H1 (cell line): ENCODE data around the gene MS4A7. TPM values are rescaled to one million over a fixed set of nuclear protein-coding genes. Genes with fewer than 3 reads are reported as not detected.

Experiments
- CTCF ChIA-PET: fragments of 300-600 bp; sonication (Branson Sonifier 250); formaldehyde crosslinking; loops from one replicate; lab custom pipeline; 2021; ENCODE audit not compliant: partially characterized antibody; lab: Charles Lee
- POLR2A ChIA-PET: fragments of 300-600 bp; sonication (Branson Sonifier 250); formaldehyde crosslinking; loops from one replicate; lab custom pipeline; 2021; ENCODE audit warnings: inconsistent platforms; ENCODE audit not compliant: partially characterized antibody; lab: Charles Lee
- DNase-seq, 2 experiments: peaks; one replicate each; pipeline versions ENCODE4 v3.0.0 to v3.0.0-alpha.2; 2010 to 2022; ENCODE audit warnings: low spot score in 2 of 2, low read depth in 1 of 2, mixed read lengths in 1 of 2
- FAIRE-seq: peaks from 2 replicates; lab custom pipeline; 2011; peaks lifted over from hg19 to GRCh38; lab: Jason Lieb, UNC
- H2AFZ ChIP-seq: 2 replicates; pipeline ENCODE4 v1.8.1; 2012; ENCODE audit warnings: low read length, inconsistent platforms
- H2AK5ac ChIP-seq: 2 replicates; pipeline ENCODE4 v1.6.1; 2013; ENCODE audit warnings: low read depth, low read length
- H2BK120ac ChIP-seq: replicated peaks from 2 replicates; pipeline ENCODE3; 2013; ENCODE audit warnings: low read depth, low read length, inconsistent platforms
- H2BK12ac ChIP-seq: 2 replicates; pipeline ENCODE4 v1.6.1; 2013; ENCODE audit warnings: low read depth, low read length
- H2BK15ac ChIP-seq: 2 replicates; pipeline ENCODE4 v1.6.1; 2013; ENCODE audit warnings: low read length
- H2BK20ac ChIP-seq: 2 replicates; pipeline ENCODE4 v1.6.1; 2013; ENCODE audit warnings: low read length
- H2BK5ac ChIP-seq: 2 replicates; pipeline ENCODE4 v1.6.1; 2013; ENCODE audit warnings: low read depth, low read length
- H3K14ac ChIP-seq: 2 replicates; pipeline ENCODE4 v1.6.1; 2013; ENCODE audit warnings: inconsistent platforms; ENCODE audit not compliant: insufficient read length
- H3K18ac ChIP-seq: 2 replicates; pipeline ENCODE4 v1.6.1; 2013; ENCODE audit warnings: low read length; ENCODE audit errors: extremely low read depth
- H3K23ac ChIP-seq: 2 replicates; pipeline ENCODE4 v1.6.1; 2013; ENCODE audit warnings: inconsistent platforms; ENCODE audit not compliant: insufficient read length
- H3K23me2 ChIP-seq: 2 replicates; pipeline ENCODE4 v1.6.1; 2013; ENCODE audit warnings: low read depth, low read length
- H3K27ac ChIP-seq: 2 replicates; pipeline ENCODE4 v1.6.1; 2011; ENCODE audit warnings: low read depth, low read length, inconsistent platforms
- H3K27me3 ChIP-seq, 4 experiments: replicated peaks in 1 of 4; 1 replicate in 1 of 4; 2 replicates in 3 of 4; pipeline versions ENCODE4 v1.6.1 to v1.8.1; 2011 to 2013; ENCODE audit warnings: low read length in 3 of 4, mild to moderate bottlenecking in 3 of 4, inconsistent platforms in 2 of 4, mixed read lengths in 2 of 4, moderate library complexity in 1 of 4; ENCODE audit not compliant: control insufficient read depth in 3 of 4, insufficient read depth in 3 of 4; ENCODE audit errors: extremely low read depth in 1 of 4
- H3K36me3 ChIP-seq, 4 experiments: 2 replicates each; pipeline versions ENCODE4 v1.6.1 to v1.8.1; 2011 to 2013; ENCODE audit warnings: mild to moderate bottlenecking in 4 of 4, low read length in 3 of 4, moderate library complexity in 2 of 4, control low read depth in 1 of 4, inconsistent platforms in 1 of 4; ENCODE audit not compliant: insufficient read depth in 4 of 4, control insufficient read depth in 2 of 4
- H3K4ac ChIP-seq: replicated peaks from 2 replicates; pipeline ENCODE3; 2013; ENCODE audit warnings: low read length, low read depth, mixed read lengths, inconsistent platforms; ENCODE audit not compliant: insufficient read length
- H3K4me1 ChIP-seq, 4 experiments: replicated peaks in 1 of 4; 1 replicate in 1 of 4; 2 replicates in 3 of 4; pipeline versions ENCODE4 v1.6.1 to v1.8.1; 2011 to 2013; ENCODE audit warnings: low read length in 3 of 4, inconsistent platforms in 2 of 4, mixed read lengths in 1 of 4; ENCODE audit not compliant: insufficient read depth in 4 of 4, control insufficient read depth in 3 of 4
- H3K4me2 ChIP-seq, 2 experiments: 2 replicates each; pipeline versions ENCODE4 v1.6.1 to v1.8.1; 2011 to 2013; ENCODE audit warnings: low read depth in 2 of 2, low read length in 2 of 2, control low read depth in 1 of 2, inconsistent platforms in 1 of 2, mild to moderate bottlenecking in 1 of 2; ENCODE audit not compliant: insufficient read depth in 1 of 2
- H3K4me3 ChIP-seq, 4 experiments: fragments of 200-600, 300-600 bp in 1 of 4; sonication (generic), shearing (Covaris generic), sonication (Bioruptor Twin) in 1 of 4; 2 replicates each; pipeline versions ENCODE4 v1.5.1 to v1.8.1; 2011 to 2016; ENCODE audit warnings: low read length in 4 of 4, low read depth in 3 of 4, control low read depth in 2 of 4, inconsistent platforms in 2 of 4, mild to moderate bottlenecking in 2 of 4, mixed read lengths in 1 of 4, moderate library complexity in 1 of 4; ENCODE audit not compliant: insufficient read depth in 2 of 4; ENCODE audit errors: extremely low read depth in 1 of 4
- H3K56ac ChIP-seq: replicated peaks from 2 replicates; pipeline ENCODE3; 2013; ENCODE audit warnings: low read depth, mild to moderate bottlenecking, mixed read lengths, low read length, inconsistent platforms; ENCODE audit not compliant: insufficient read length
- H3K79me1 ChIP-seq: 2 replicates; pipeline ENCODE4 v1.6.1; 2013; ENCODE audit warnings: low read depth, low read length, control low read depth
- H3K79me2 ChIP-seq, 2 experiments: 2 replicates each; pipeline versions ENCODE4 v1.6.1 to v1.8.1; 2012 to 2013; ENCODE audit warnings: low read length in 2 of 2, mild to moderate bottlenecking in 2 of 2, inconsistent platforms in 1 of 2; ENCODE audit not compliant: insufficient read depth in 2 of 2, control insufficient read depth in 1 of 2
- H3K9ac ChIP-seq, 4 experiments: replicated peaks in 1 of 4; 1 replicate in 1 of 4; 2 replicates in 3 of 4; pipeline versions ENCODE4 v1.6.1 to v1.8.1; 2011 to 2013; ENCODE audit warnings: low read depth in 3 of 4, low read length in 3 of 4, control low read depth in 2 of 4, mild to moderate bottlenecking in 2 of 4, moderate library complexity in 2 of 4, inconsistent platforms in 1 of 4; ENCODE audit errors: extremely low read depth in 1 of 4
- H3K9me3 ChIP-seq, 2 experiments: 2 replicates each; pipeline versions ENCODE4 v1.6.1 to v1.8.1; 2012 to 2013; ENCODE audit warnings: mild to moderate bottlenecking in 2 of 2, moderate library complexity in 2 of 2, control low read depth in 1 of 2, inconsistent platforms in 1 of 2, low read depth in 1 of 2, low read length in 1 of 2, mixed read lengths in 1 of 2; ENCODE audit not compliant: insufficient read depth in 2 of 2
- H4K20me1 ChIP-seq, 2 experiments: replicated peaks in 1 of 2; 2 replicates each; pipeline versions ENCODE3 to v1.8.1; 2011 to 2013; ENCODE audit warnings: inconsistent platforms in 2 of 2, low read length in 2 of 2, mild to moderate bottlenecking in 1 of 2; ENCODE audit not compliant: insufficient read depth in 2 of 2, control insufficient read depth in 1 of 2
- H4K5ac ChIP-seq: 2 replicates; pipeline ENCODE4 v1.6.1; 2013; ENCODE audit warnings: low read length, low read depth, mixed read lengths, inconsistent platforms; ENCODE audit not compliant: insufficient read length
- H4K8ac ChIP-seq: 2 replicates; pipeline ENCODE4 v1.8.0; 2013; ENCODE audit warnings: mild to moderate bottlenecking, moderate library complexity, low read length, inconsistent platforms; ENCODE audit not compliant: insufficient read depth; ENCODE audit errors: extremely low read depth
- H4K91ac ChIP-seq: replicated peaks from 2 replicates; pipeline ENCODE3; 2013; ENCODE audit warnings: low read length, mixed read lengths, inconsistent platforms; ENCODE audit not compliant: insufficient read length
- ATF2 ChIP-seq: IDR thresholded peaks from 2 replicates; pipeline ENCODE4 v1.6.1; 2012; ENCODE audit warnings: low read length, inconsistent platforms
- CTBP2 ChIP-seq: IDR thresholded peaks from 2 replicates; pipeline ENCODE4 v1.7.0; 2011; ENCODE audit warnings: borderline replicate concordance, mild to moderate bottlenecking, moderate library complexity, mixed read lengths, low read length; ENCODE audit not compliant: insufficient read depth, insufficient read length
- NANOG ChIP-seq: IDR thresholded peaks from 2 replicates; pipeline ENCODE4 v1.6.1; 2011; ENCODE audit warnings: low read length, low read depth, mild to moderate bottlenecking, inconsistent platforms; ENCODE audit not compliant: insufficient read depth, poor library complexity, severe bottlenecking
- POU5F1 ChIP-seq: IDR thresholded peaks from 2 replicates; pipeline ENCODE4 v1.6.1; 2011; ENCODE audit warnings: low read depth, mild to moderate bottlenecking, low read length, moderate library complexity
- RFX5 ChIP-seq: IDR thresholded peaks from 2 replicates; pipeline ENCODE4 v1.6.1; 2011; ENCODE audit warnings: low read depth, low read length, improper control_type of control experiment, borderline replicate concordance
- SAP30 ChIP-seq: fragments of 300-600 bp; sonication (generic); IDR thresholded peaks from 2 replicates; pipeline ENCODE4 v1.7.1; 2012; ENCODE audit warnings: low read length, moderate library complexity, mild to moderate bottlenecking, inconsistent platforms; ENCODE audit not compliant: insufficient read depth, insufficient replicate concordance
- SRF ChIP-seq: IDR thresholded peaks from 2 replicates; pipeline ENCODE4 v1.6.1; 2011; ENCODE audit warnings: mild to moderate bottlenecking, low read depth, low read length, moderate library complexity
- TAF7 ChIP-seq: optimal IDR thresholded peaks from 2 replicates; pipeline ENCODE3; 2011; ENCODE audit warnings: low read depth, mild to moderate bottlenecking, inconsistent platforms, low read length, moderate library complexity, borderline replicate concordance
- TBP ChIP-seq: IDR thresholded peaks from 2 replicates; pipeline ENCODE4 v1.6.1; 2011; ENCODE audit warnings: low read depth, low read length, improper control_type of control experiment
- TEAD4 ChIP-seq: IDR thresholded peaks from 2 replicates; pipeline ENCODE4 v1.6.1; 2012; ENCODE audit warnings: low read depth, low read length, inconsistent platforms, mixed read lengths
- YY1 ChIP-seq: IDR thresholded peaks from 2 replicates; pipeline ENCODE4 v1.6.1; 2011; ENCODE audit warnings: low read depth, mild to moderate bottlenecking, low read length
- WGBS, 2 experiments: shearing (Covaris generic) in 1 of 2; methylation state at CpG; one replicate each; pipeline versions ENCODE4 v1.1.6 to v1.1.7; 2013 to 2015; ENCODE audit warnings: low lambda C conversion rate in 2 of 2, mixed read lengths in 2 of 2, inconsistent platforms in 1 of 2, low coverage in 1 of 2, missing lambda C conversion rate in 1 of 2; ENCODE audit not compliant: insufficient replicate concordance in 2 of 2, insufficient coverage in 1 of 2, insufficient read length in 1 of 2; ENCODE audit errors: extremely low coverage in 1 of 2, missing lambda C conversion rate in 1 of 2; 5-methylcytosine and 5-hydroxymethylcytosine counted together
- polyA plus RNA-seq, 7 experiments: library from polyadenylated mRNA; depleted of rRNA in 3 of 7; stranded (reverse) in 5 of 7; unstranded in 2 of 7; fragments of >200 nt in 5 of 7; fragments of 200-250 nt in 2 of 7; gene quantifications; 1 replicate in 5 of 7; 2 replicates in 1 of 7; 4 replicates in 1 of 7; pipeline versions ENCODE4 v1.2.1 to v1.2.3, GENCODE V29; 2011 to 2013; ENCODE audit warnings: missing spikeins in 2 of 7, mixed read lengths in 2 of 7
- total RNA-seq: library from RNA; stranded (reverse); fragmentation: NEBNext Ultra II Directional; extraction: Animal tissue kit (Norgen Biotek cat#: 25700); gene quantifications from 2 replicates; pipeline ENCODE4 v1.2.1, GENCODE V29; 2021
- TF ChIP-seq, protein P1 (sequence below): IDR thresholded peaks from 2 replicates; pipeline ENCODE4 v1.6.1; 2011; ENCODE audit warnings: low read depth, mild to moderate bottlenecking, low read length; ENCODE audit not compliant: insufficient read depth

The MS4A7 gene
- total and polyA plus RNA-seq, 2 of the 8 experiments (the other 6 are each of a cell fraction or from before 2014, with no cell fraction given) = not detected

DNA sequence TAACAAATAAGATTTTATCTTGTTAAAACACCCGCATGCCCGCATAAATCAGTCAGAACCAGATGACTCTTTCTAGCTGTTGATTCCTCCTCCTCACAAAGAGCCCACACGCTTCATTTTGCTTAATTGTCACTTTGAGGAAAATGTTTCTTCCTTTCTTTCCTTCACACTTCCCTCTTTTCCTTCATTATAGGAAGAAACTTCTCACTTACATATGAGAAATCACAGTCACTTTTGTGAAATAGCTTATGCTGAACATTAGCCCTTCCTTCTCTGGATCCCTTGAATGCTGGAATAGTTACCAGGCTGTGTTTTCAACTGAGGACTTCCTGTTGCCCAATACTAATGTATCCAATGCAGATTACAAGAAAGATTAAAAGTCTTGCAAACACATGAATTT lies 45.5 kb upstream of the MS4A7 start:
- Histone ChIP-seq H3K36me3 (no peaks in the 10 kb centered on the region), H3K79me2 (no peaks in the 10 kb centered on the region), H3K4me1 (no peaks in the 10 kb centered on the region; a peak in 2 of 7 replicates), H3K27me3 (no peaks in the 10 kb centered on the region), H3K4ac (no peak overlapping the region), H2BK15ac (no peak overlapping the region), H2BK5ac (no peak overlapping the region), H3K27ac (no peak overlapping the region), H4K5ac (no peak overlapping the region), H3K23ac (no peak overlapping the region), H2BK120ac (no peak overlapping the region), H3K14ac (no peak overlapping the region), H3K4me3 (no peak overlapping the region), H4K91ac (no peak overlapping the region), H2BK20ac (no peak overlapping the region), H3K4me2 (no peak overlapping the region), H2AFZ (no peak overlapping the region), H3K9me3 (no peaks in the 10 kb centered on the region), H2AK5ac (no peak overlapping the region), H3K18ac (no peak overlapping the region), H3K23me2 (no peaks in the 10 kb centered on the region), H3K79me1 (no peaks in the 10 kb centered on the region), H3K56ac (no peak overlapping the region), H4K20me1 (no peaks in the 10 kb centered on the region), H2BK12ac (no peak overlapping the region), H3K9ac (no peak overlapping the region), H4K8ac (no peak overlapping the region)
- ChIA-PET POLR2A (no interaction called here), CTCF (interaction anchor here (1.0 to 5.7 kb wide), 8 partner anchors 12 to 302 kb away, joined by 3 to 73 read pairs (median 6); no protein-coding TSS in a partner anchor)
- 95% methylated on average over 3 of the region's 3 CpGs; no CpG with 5 or more reads in 1 of the 2 experiments for WGBS, 2 experiments
- FAIRE-seq (no peak), DNase-seq (no peak)
- TF ChIP-seq SAP30 = no peak
- TF ChIP-seq NANOG = no peak
- TF ChIP-seq TBP = no peak
- no peak for TF ChIP-seq TEAD4
- TF ChIP-seq CTBP2 = no peak
- TF ChIP-seq TAF7 = no peak
- no peak for TF ChIP-seq RFX5
- TF ChIP-seq YY1 = no peak
- no peak for TF ChIP-seq SRF
- TF ChIP-seq ATF2 = no peak
- TF ChIP-seq POU5F1 = no peak
- TF ChIP-seq, protein P1, sequence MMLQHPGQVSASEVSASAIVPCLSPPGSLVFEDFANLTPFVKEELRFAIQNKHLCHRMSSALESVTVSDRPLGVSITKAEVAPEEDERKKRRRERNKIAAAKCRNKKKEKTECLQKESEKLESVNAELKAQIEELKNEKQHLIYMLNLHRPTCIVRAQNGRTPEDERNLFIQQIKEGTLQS = no peak
